OCI-LY1 (cell line): Measurements from ENCODE around the gene TMEM40.
"Not testable (repeated sequence)": the region's sequence is repeated elsewhere in the genome, so short reads cannot be mapped to it uniquely, and the experiment has no call there.

ENCODE experiments used
- CTCF ChIP-seq: fragments of 200-600 bp; sonication (generic), shearing (Covaris generic); IDR thresholded peaks from 2 replicates; pipeline ENCODE4 v1.5.1; 2017; ENCODE audit warnings: mild to moderate bottlenecking, antibody characterized with exemption, low read length, moderate library complexity, mixed read lengths
- EZH2 ChIP-seq: fragments of 200-600 bp; sonication (generic), shearing (Covaris generic); IDR thresholded peaks from 2 replicates; pipeline ENCODE4 v1.8.0; 2017; ENCODE audit warnings: borderline replicate concordance, mixed run types, mild to moderate bottlenecking, antibody characterized with exemption, low read length, moderate library complexity, mixed read lengths

GRCh38 chr3:12723362-12723761 is 35.7 kb downstream of the TMEM40 start:
- not testable (repeated sequence) for TF ChIP-seq EZH2, CTCF
